Sigmoid colon (tissue), 4 donors: Measurements from ENCODE around the gene SCTR.

Experiments
- EP300 ChIP-seq, 4 donors: sonication (generic); formaldehyde crosslinking; IDR thresholded peaks; one replicate each; pipeline ENCODE4 v1.6.1; 2017; ENCODE audit warnings: antibody characterized with exemption in 4 of 4
- POLR2A ChIP-seq, 2 donors: fragments of 450-650 bp; IDR thresholded peaks; one replicate each; pipeline ENCODE4 v1.6.1; 2016; ENCODE audit warnings: antibody characterized with exemption in 2 of 2, mild to moderate bottlenecking in 2 of 2, moderate library complexity in 2 of 2
- POLR2AphosphoS5 ChIP-seq, 4 donors: sonication (generic); formaldehyde crosslinking; IDR thresholded peaks; one replicate each; pipeline ENCODE4 v1.6.1; 2017; ENCODE audit warnings: antibody characterized with exemption in 4 of 4
- TF ChIP-seq, protein P1 (sequence below), 4 experiments: fragments of 450-650 bp in 3 of 4; fragments of 200-600 bp in 1 of 4; IDR thresholded peaks; one replicate each; pipeline ENCODE4 v1.5.1; 2016 to 2019; ENCODE audit warnings: antibody characterized with exemption in 4 of 4, mild to moderate bottlenecking in 3 of 4, moderate library complexity in 2 of 4

DNA sequence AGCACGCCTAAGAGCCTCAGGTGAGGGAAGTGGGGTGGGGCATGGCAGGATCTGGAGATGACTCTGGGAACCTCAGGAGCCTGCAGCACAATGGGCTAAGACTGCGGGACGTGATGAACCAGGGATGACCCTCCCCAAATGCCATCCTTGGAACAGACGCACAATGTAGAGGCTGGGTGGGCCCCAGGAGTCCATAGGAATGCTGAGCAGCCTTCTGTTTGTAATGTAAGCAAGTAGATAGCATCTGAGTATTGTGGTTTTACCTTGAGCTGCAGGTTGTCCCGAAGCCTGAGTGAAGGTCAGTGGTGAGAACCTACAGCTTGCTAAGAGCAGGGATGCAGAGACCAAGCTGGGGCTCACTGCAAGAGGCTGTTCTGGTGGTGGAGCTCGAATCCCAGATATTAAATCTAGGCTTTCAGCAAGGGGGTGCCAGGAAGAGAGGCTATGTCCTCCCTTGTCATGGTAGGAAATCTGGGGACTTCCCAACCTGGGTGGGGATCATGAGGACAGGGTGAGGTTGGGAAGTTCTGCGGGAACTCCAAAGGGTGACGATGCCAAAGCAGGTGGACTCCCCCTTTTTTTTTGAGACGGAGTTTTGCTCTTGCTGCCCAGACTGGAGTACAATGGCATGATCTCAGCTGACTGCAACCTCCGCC is 5.8 kb downstream of the SCTR start:
- no peak for TF ChIP-seq EP300 (IDR thresholded peaks at IDR 0.05)
- TF ChIP-seq, protein P1, sequence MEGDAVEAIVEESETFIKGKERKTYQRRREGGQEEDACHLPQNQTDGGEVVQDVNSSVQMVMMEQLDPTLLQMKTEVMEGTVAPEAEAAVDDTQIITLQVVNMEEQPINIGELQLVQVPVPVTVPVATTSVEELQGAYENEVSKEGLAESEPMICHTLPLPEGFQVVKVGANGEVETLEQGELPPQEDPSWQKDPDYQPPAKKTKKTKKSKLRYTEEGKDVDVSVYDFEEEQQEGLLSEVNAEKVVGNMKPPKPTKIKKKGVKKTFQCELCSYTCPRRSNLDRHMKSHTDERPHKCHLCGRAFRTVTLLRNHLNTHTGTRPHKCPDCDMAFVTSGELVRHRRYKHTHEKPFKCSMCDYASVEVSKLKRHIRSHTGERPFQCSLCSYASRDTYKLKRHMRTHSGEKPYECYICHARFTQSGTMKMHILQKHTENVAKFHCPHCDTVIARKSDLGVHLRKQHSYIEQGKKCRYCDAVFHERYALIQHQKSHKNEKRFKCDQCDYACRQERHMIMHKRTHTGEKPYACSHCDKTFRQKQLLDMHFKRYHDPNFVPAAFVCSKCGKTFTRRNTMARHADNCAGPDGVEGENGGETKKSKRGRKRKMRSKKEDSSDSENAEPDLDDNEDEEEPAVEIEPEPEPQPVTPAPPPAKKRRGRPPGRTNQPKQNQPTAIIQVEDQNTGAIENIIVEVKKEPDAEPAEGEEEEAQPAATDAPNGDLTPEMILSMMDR (IDR thresholded peaks at IDR 0.05), result no peak
- no peak for TF ChIP-seq POLR2A (IDR thresholded peaks at IDR 0.05)
- TF ChIP-seq POLR2AphosphoS5 (IDR thresholded peaks at IDR 0.05), result no peak
